Measurements from ENCODE around the gene C12orf54. TPM values are rescaled to one million over a fixed set of nuclear protein-coding genes. Genes with fewer than 3 reads are reported as not detected.
"Not testable (repeated sequence)": the region's sequence is repeated elsewhere in the genome, so short reads cannot be mapped to it uniquely, and the experiment has no call there.

Gene C12orf54
- total RNA-seq, 1 donor from 2014 or later: not detected

GRCh38 chr12:48514728-48515127 is 32.4 kb downstream of the C12orf54 start:
- H3K36me3 Mint-ChIP-seq (ENCODE audit: low read depth): no peaks in the 10 kb centered on the region
- no peak overlapping the region for H3K27ac Mint-ChIP-seq (ENCODE audit: unreplicated experiment)
- H3K9me3 Mint-ChIP-seq: peaks cover 7% of the 10 kb centered on the region
- no peaks in the 10 kb centered on the region for H3K4me1 Mint-ChIP-seq
- DNase-seq (ENCODE audit: low read depth, low spot score): no peak
- no peak for TF ChIP-seq CTCF (conservative IDR thresholded peaks at IDR 0.05)
- no peak overlapping the region for H3K4me3 Mint-ChIP-seq
- no peaks in the 10 kb centered on the region for H3K27me3 Mint-ChIP-seq (ENCODE audit: low read depth)

GRCh38 chr12:48520381-48520780 is 38.1 kb downstream of the C12orf54 start:
- not testable (repeated sequence) for H3K9me3 Mint-ChIP-seq; H3K4me3 Mint-ChIP-seq; H3K27me3 Mint-ChIP-seq (ENCODE audit: low read depth); H3K36me3 Mint-ChIP-seq (ENCODE audit: low read depth); H3K4me1 Mint-ChIP-seq; H3K27ac Mint-ChIP-seq (ENCODE audit: unreplicated experiment); DNase-seq (ENCODE audit: low read depth, low spot score)

GRCh38 chr12:48525332-48525731 is 43.0 kb downstream of the C12orf54 start, which contains the start of gene OR8S1:
OR8S1 (plus strand) TSS chr12:48525632; CDS start chr12:48525632, 0 bp downstream.
- Mint-ChIP-seq H3K36me3 (ENCODE audit: low read depth) (no peaks in the 10 kb centered on the region), H3K9me3 (no peaks in the 10 kb centered on the region), H3K4me1 (no peaks in the 10 kb centered on the region), H3K4me3 (no peak within 1 kb of the TSS), H3K27me3 (ENCODE audit: low read depth) (no peaks in the 10 kb centered on the region), H3K27ac (ENCODE audit: unreplicated experiment) (no peak within 1 kb of the TSS)
- no peak for TF ChIP-seq CTCF (conservative IDR thresholded peaks at IDR 0.05)
- DNase-seq (ENCODE audit: low read depth, low spot score): no peak

GRCh38 chr12:48527891-48528670 is 45.8 kb downstream of the C12orf54 start:
- Mint-ChIP-seq H3K4me1 (no peaks in the 10 kb centered on the region), H3K36me3 (ENCODE audit: low read depth) (no peaks in the 10 kb centered on the region), H3K9me3 (no peaks in the 10 kb centered on the region), H3K4me3 (no peak overlapping the region), H3K27ac (ENCODE audit: unreplicated experiment) (no peak overlapping the region), H3K27me3 (ENCODE audit: low read depth) (peaks cover 2% of the 10 kb centered on the region)
- DNase-seq (ENCODE audit: low read depth, low spot score): no peak
- TF ChIP-seq CTCF (conservative IDR thresholded peaks at IDR 0.05): no peak

GRCh38 chr12:48532601-48533000 is 50.3 kb downstream of the C12orf54 start:
- no peak overlapping the region for H3K4me3 Mint-ChIP-seq
- H3K9me3 Mint-ChIP-seq: peaks cover 13% of the 10 kb centered on the region
- H3K4me1 Mint-ChIP-seq: no peaks in the 10 kb centered on the region
- no peak for TF ChIP-seq CTCF (conservative IDR thresholded peaks at IDR 0.05)
- DNase-seq (ENCODE audit: low read depth, low spot score): no peak
- no peaks in the 10 kb centered on the region for H3K36me3 Mint-ChIP-seq (ENCODE audit: low read depth)
- peaks cover 4% of the 10 kb centered on the region for H3K27me3 Mint-ChIP-seq (ENCODE audit: low read depth)
- H3K27ac Mint-ChIP-seq (ENCODE audit: unreplicated experiment): no peak overlapping the region

GRCh38 chr12:48536602-48537001 is 54.3 kb downstream of the C12orf54 start:
- no peak for TF ChIP-seq CTCF (conservative IDR thresholded peaks at IDR 0.05)
- Mint-ChIP-seq H3K36me3 (ENCODE audit: low read depth) (no peaks in the 10 kb centered on the region), H3K9me3 (peaks cover 13% of the 10 kb centered on the region), H3K27ac (ENCODE audit: unreplicated experiment) (no peak overlapping the region), H3K4me3 (no peak overlapping the region), H3K27me3 (ENCODE audit: low read depth) (peaks cover 7% of the 10 kb centered on the region), H3K4me1 (no peaks in the 10 kb centered on the region)
- no peak for DNase-seq (ENCODE audit: low read depth, low spot score)

All from neural crest cell (in vitro differentiated cells).